Neural cell (in vitro differentiated cells): ENCODE results near the gene BCAS1. TPM values are rescaled to one million over a fixed set of nuclear protein-coding genes. Genes with fewer than 3 reads are reported as not detected.

ENCODE experiments used
- H2AFZ ChIP-seq: fragments of 200-600, 300-800 bp; sonication (generic), shearing (Covaris generic); 2 replicates; pipeline ENCODE4 v1.6.0; 2014; ENCODE audit warnings: low read depth, mild to moderate bottlenecking, antibody characterized with exemption, low read length, moderate library complexity
- H3F3A ChIP-seq: fragments of 200-600 bp; shearing (Covaris generic); 2 replicates; pipeline ENCODE4 v1.6.1; 2016; ENCODE audit warnings: mild to moderate bottlenecking, moderate library complexity, mixed read lengths, antibody characterized with exemption, low read length; ENCODE audit not compliant: insufficient read depth, poor library complexity, severe bottlenecking
- H3K27ac ChIP-seq: fragments of 200-600, 300-800 bp; sonication (generic), shearing (Covaris generic); 2 replicates; pipeline ENCODE4 v1.5.1; 2014; ENCODE audit warnings: mild to moderate bottlenecking, low read length, moderate library complexity
- H3K27me3 ChIP-seq: fragments of 300-800, 200-600 bp; sonication (generic), shearing (Covaris generic); 2 replicates; pipeline ENCODE4 v1.6.0; 2014; ENCODE audit warnings: mild to moderate bottlenecking, low read depth, low read length, moderate library complexity; ENCODE audit not compliant: insufficient read depth
- H3K36me3 ChIP-seq: fragments of 300-800, 200-600 bp; sonication (generic), shearing (Covaris generic); 2 replicates; pipeline ENCODE4 v1.5.1; 2014; ENCODE audit warnings: mild to moderate bottlenecking, antibody characterized with exemption, low read length, moderate library complexity; ENCODE audit not compliant: insufficient read depth
- H3K4me2 ChIP-seq: fragments of 300-800, 200-600 bp; sonication (generic), shearing (Covaris generic); 2 replicates; pipeline ENCODE4 v1.6.0; 2014; ENCODE audit warnings: mild to moderate bottlenecking, low read length
- H3K4me3 ChIP-seq: fragments of 300-800, 200-600 bp; sonication (generic), shearing (Covaris generic); 2 replicates; pipeline ENCODE4 v1.5.1; 2014; ENCODE audit warnings: mild to moderate bottlenecking, low read length, moderate library complexity
- H3K79me2 ChIP-seq: fragments of 200-600 bp; shearing (Covaris generic); replicated peaks from 2 replicates; pipeline ENCODE4 v1.6.0; 2014; ENCODE audit warnings: mild to moderate bottlenecking, low read length, moderate library complexity; ENCODE audit not compliant: insufficient read depth
- H3K9ac ChIP-seq: fragments of 300-800, 200-600 bp; sonication (generic), shearing (Covaris generic); 2 replicates; pipeline ENCODE4 v1.6.1; 2016; ENCODE audit warnings: mild to moderate bottlenecking, low read length, mixed read lengths
- H3K9me2 ChIP-seq: fragments of 200-600 bp; shearing (Covaris generic); 2 replicates; pipeline ENCODE4 v1.6.1; 2016; ENCODE audit warnings: mild to moderate bottlenecking, low read length, mixed read lengths; ENCODE audit not compliant: insufficient read depth
- H3K9me3 ChIP-seq: fragments of 200-600, 300-800 bp; sonication (generic), shearing (Covaris generic); 2 replicates; pipeline ENCODE4 v1.6.1; 2016; ENCODE audit warnings: mild to moderate bottlenecking, mixed run types, low read length, moderate library complexity, mixed read lengths
- H4K20me1 ChIP-seq: fragments of 200-600 bp; shearing (Covaris generic); 2 replicates; pipeline ENCODE4 v1.6.1; 2016; ENCODE audit warnings: mild to moderate bottlenecking, mixed run types; ENCODE audit not compliant: insufficient read depth
- EP300 ChIP-seq: fragments of 450-650 bp; conservative IDR thresholded peaks from 2 replicates; pipeline ENCODE4 v1.6.1; 2014; ENCODE audit warnings: antibody characterized with exemption, mild to moderate bottlenecking, moderate library complexity; ENCODE audit not compliant: poor library complexity, severe bottlenecking
- EZH2 ChIP-seq: fragments of 200-600, 300-800 bp; shearing (Covaris generic), sonication (generic); IDR thresholded peaks from 2 replicates; pipeline ENCODE4 v1.6.1; 2014; ENCODE audit warnings: antibody characterized with exemption, low read length, borderline replicate concordance, mild to moderate bottlenecking; ENCODE audit not compliant: insufficient read depth, poor library complexity, severe bottlenecking
- MXI1 ChIP-seq: fragments of 450-650 bp; conservative IDR thresholded peaks from 2 replicates; pipeline ENCODE4 v1.6.1; 2014; ENCODE audit warnings: antibody characterized with exemption, mild to moderate bottlenecking; ENCODE audit not compliant: poor library complexity, severe bottlenecking
- POLR2AphosphoS5 ChIP-seq: IDR thresholded peaks from 2 replicates; pipeline ENCODE4 v1.6.1; 2012
- RAD21 ChIP-seq: fragments of 450-650 bp; conservative IDR thresholded peaks from 2 replicates; pipeline ENCODE4 v1.6.1; 2014; ENCODE audit warnings: antibody characterized with exemption, mild to moderate bottlenecking, moderate library complexity
- SMC3 ChIP-seq: fragments of 450-650 bp; conservative IDR thresholded peaks from 2 replicates; pipeline ENCODE4 v1.6.1; 2014; ENCODE audit warnings: antibody characterized with exemption, mild to moderate bottlenecking, moderate library complexity; ENCODE audit not compliant: poor library complexity
- TAF1 ChIP-seq: IDR thresholded peaks from 2 replicates; pipeline ENCODE4 v1.6.1; 2012; ENCODE audit warnings: low read depth
- polyA plus RNA-seq: library from polyadenylated mRNA; depleted of rRNA; stranded (reverse); fragments of >200 nt; gene quantifications from 2 replicates; pipeline ENCODE4 v1.2.3, GENCODE V29; 2014
- TF ChIP-seq, protein P1 (sequence below): IDR thresholded peaks from 2 replicates; pipeline ENCODE4 v1.6.1; 2012; ENCODE audit warnings: borderline replicate concordance
- TF ChIP-seq, protein P2 (sequence below): fragments of 450-650 bp; IDR thresholded peaks from 2 replicates; pipeline ENCODE4 v1.5.1; 2014; ENCODE audit warnings: antibody characterized with exemption, mild to moderate bottlenecking, moderate library complexity; ENCODE audit not compliant: poor library complexity, severe bottlenecking

Gene BCAS1
- polyA plus RNA-seq, 1 donor from 2014 or later = not detected

DNA sequence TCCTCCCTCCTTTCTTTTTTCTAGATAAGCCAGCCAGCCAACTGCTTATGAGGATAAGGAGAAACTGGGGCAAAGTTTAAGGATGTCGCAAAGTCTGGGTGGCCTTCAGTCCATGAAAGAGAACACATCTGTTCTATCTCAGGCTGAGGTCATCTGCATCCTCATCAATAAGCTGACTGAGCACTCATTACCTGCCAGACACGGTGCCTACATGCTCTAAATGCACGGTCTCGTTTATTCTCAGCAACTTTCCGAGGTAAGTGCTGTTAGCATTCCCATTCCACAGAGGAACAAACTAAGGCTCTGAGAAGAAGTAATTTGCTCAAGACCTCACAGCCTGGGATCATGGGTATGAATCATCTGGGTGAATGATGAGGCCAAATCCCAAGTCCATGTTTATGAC, 133.1 kb downstream of the BCAS1 start:
- no peaks in the 10 kb centered on the region for H3F3A ChIP-seq
- no peak overlapping the region for H2AFZ ChIP-seq
- TF ChIP-seq TAF1 = no peak
- TF ChIP-seq EP300 = no peak
- TF ChIP-seq RAD21 = no peak
- TF ChIP-seq, protein P1, sequence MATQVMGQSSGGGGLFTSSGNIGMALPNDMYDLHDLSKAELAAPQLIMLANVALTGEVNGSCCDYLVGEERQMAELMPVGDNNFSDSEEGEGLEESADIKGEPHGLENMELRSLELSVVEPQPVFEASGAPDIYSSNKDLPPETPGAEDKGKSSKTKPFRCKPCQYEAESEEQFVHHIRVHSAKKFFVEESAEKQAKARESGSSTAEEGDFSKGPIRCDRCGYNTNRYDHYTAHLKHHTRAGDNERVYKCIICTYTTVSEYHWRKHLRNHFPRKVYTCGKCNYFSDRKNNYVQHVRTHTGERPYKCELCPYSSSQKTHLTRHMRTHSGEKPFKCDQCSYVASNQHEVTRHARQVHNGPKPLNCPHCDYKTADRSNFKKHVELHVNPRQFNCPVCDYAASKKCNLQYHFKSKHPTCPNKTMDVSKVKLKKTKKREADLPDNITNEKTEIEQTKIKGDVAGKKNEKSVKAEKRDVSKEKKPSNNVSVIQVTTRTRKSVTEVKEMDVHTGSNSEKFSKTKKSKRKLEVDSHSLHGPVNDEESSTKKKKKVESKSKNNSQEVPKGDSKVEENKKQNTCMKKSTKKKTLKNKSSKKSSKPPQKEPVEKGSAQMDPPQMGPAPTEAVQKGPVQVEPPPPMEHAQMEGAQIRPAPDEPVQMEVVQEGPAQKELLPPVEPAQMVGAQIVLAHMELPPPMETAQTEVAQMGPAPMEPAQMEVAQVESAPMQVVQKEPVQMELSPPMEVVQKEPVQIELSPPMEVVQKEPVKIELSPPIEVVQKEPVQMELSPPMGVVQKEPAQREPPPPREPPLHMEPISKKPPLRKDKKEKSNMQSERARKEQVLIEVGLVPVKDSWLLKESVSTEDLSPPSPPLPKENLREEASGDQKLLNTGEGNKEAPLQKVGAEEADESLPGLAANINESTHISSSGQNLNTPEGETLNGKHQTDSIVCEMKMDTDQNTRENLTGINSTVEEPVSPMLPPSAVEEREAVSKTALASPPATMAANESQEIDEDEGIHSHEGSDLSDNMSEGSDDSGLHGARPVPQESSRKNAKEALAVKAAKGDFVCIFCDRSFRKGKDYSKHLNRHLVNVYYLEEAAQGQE = no peak
- no peak for TF ChIP-seq MXI1
- TF ChIP-seq, protein P2, sequence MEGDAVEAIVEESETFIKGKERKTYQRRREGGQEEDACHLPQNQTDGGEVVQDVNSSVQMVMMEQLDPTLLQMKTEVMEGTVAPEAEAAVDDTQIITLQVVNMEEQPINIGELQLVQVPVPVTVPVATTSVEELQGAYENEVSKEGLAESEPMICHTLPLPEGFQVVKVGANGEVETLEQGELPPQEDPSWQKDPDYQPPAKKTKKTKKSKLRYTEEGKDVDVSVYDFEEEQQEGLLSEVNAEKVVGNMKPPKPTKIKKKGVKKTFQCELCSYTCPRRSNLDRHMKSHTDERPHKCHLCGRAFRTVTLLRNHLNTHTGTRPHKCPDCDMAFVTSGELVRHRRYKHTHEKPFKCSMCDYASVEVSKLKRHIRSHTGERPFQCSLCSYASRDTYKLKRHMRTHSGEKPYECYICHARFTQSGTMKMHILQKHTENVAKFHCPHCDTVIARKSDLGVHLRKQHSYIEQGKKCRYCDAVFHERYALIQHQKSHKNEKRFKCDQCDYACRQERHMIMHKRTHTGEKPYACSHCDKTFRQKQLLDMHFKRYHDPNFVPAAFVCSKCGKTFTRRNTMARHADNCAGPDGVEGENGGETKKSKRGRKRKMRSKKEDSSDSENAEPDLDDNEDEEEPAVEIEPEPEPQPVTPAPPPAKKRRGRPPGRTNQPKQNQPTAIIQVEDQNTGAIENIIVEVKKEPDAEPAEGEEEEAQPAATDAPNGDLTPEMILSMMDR = no peak
- no peak for TF ChIP-seq SMC3
- no peak for TF ChIP-seq POLR2AphosphoS5
- TF ChIP-seq EZH2 = no peak
- H3K9ac ChIP-seq = no peak overlapping the region
- no peaks in the 10 kb centered on the region for H4K20me1 ChIP-seq
- H3K36me3 ChIP-seq = no peaks in the 10 kb centered on the region
- no peak overlapping the region for H3K4me2 ChIP-seq
- no peak overlapping the region for H3K4me3 ChIP-seq
- no peaks in the 10 kb centered on the region for H3K27me3 ChIP-seq
- no peaks in the 10 kb centered on the region for H3K9me3 ChIP-seq
- H3K9me2 ChIP-seq = no peaks in the 10 kb centered on the region
- H3K27ac ChIP-seq = no peak overlapping the region
- no peaks in the 10 kb centered on the region for H3K79me2 ChIP-seq

DNA sequence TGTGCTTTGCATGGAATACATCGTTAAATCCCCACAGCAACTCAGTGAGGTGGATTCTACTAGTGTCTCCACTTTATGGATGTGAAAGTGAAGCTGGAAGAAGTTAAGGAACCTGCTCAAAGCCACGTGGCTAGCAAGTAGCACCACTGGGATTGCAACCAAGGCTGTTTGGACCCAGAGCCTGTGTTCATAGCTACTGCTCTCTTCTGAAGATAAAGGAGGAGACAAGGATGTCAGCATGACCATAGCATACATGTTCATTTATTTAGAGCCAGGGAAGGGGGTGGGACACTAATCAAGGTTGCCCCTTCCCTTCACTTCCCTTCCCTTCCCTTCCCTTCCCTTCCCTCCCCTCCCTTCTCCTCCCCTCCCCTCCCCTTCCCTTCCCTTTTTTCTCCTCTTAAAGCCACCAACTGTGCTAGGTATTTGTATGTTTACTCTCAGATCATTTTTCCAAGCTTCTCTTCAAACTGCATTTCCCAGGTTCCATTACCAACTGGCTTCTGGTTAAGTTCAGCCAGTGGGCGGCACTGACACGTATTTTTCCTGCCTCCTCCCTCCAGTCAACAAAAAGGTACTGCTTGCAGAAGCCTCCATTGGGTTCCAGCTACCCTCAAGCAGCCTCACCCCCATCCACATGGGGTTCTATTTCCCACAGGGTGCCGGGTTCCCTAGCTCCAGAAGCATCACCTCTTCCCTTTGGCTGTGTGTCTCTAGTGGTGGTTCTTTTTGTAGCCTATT, 134.9 kb downstream of the BCAS1 start:
- H3K27ac ChIP-seq = no peak overlapping the region
- TF ChIP-seq EZH2 = no peak
- no peaks in the 10 kb centered on the region for H3K79me2 ChIP-seq
- no peak overlapping the region for H2AFZ ChIP-seq
- no peak overlapping the region for H3K4me2 ChIP-seq
- H3K4me3 ChIP-seq = no peak overlapping the region
- no peaks in the 10 kb centered on the region for H3K36me3 ChIP-seq
- H3F3A ChIP-seq = no peaks in the 10 kb centered on the region
- H3K27me3 ChIP-seq = no peaks in the 10 kb centered on the region
- H3K9me2 ChIP-seq = no peaks in the 10 kb centered on the region
- H3K9ac ChIP-seq = no peak overlapping the region
- no peaks in the 10 kb centered on the region for H3K9me3 ChIP-seq
- H4K20me1 ChIP-seq = no peaks in the 10 kb centered on the region
